ENCODE results near the gene SGMS1. TPM values are rescaled to one million over a fixed set of nuclear protein-coding genes. Genes with fewer than 3 reads are reported as not detected.

SGMS1 gene
- total RNA-seq, 2 experiments from 2014 or later, result 8.1 to 8.8 TPM

- H3K36me3 Mint-ChIP-seq (ENCODE audit: low read depth), result no peaks in the 10 kb centered on the region
- H3K27me3 Mint-ChIP-seq (ENCODE audit: low read depth), result no peaks in the 10 kb centered on the region
- peaks cover 50% of the 10 kb centered on the region for H3K4me1 Mint-ChIP-seq (ENCODE audit: low read depth)
- no peaks in the 10 kb centered on the region for H3K9me3 Mint-ChIP-seq
- H3K27ac Mint-ChIP-seq, result peak overlapping the region; percentile 65
- no peak for DNase-seq
- CTCF ChIA-PET, result interaction anchor here (0.6 to 1.3 kb wide), 2 partner anchors 41 to 58 kb away, joined by 3 to 4 read pairs; no protein-coding TSS in a partner anchor
- intact Hi-C loops (cut with micrococcal nuclease), result no loop called here
- H3K4me3 Mint-ChIP-seq, result no peak overlapping the region
These were observed 4.6 kb downstream of the SGMS1 start for GRCh38 chr10:50619166-50619565.

DNA sequence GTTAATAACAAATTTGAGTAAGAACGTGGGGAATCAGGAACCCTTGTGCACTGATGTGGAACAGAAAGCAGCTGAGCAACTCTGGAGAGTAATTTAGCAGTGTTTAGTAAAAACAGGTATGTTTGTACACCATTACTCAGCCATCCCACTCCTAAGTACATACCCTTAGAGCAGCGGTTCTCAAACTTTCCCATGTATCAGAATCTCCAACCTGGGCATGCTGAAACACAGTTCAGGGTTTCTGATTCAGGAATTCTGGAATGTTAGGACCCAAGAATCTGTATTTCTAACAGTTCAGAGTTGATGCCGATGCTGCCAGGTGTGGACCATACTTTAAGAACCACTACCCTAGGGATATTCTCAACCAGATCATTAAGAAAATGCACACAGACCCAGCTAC, 5.1 kb downstream of the SGMS1 start:
- H3K9me3 Mint-ChIP-seq, result no peaks in the 10 kb centered on the region
- peak overlapping the region; percentile 65 for H3K27ac Mint-ChIP-seq
- no peak for DNase-seq
- peak overlapping the region; percentile 26 for H3K4me3 Mint-ChIP-seq
- CTCF ChIA-PET, result interaction anchor here (1.3 kb wide), 1 partner anchor 57 kb away, joined by 4 read pairs; no protein-coding TSS in a partner anchor
- no peaks in the 10 kb centered on the region for H3K36me3 Mint-ChIP-seq (ENCODE audit: low read depth)
- H3K27me3 Mint-ChIP-seq (ENCODE audit: low read depth), result no peaks in the 10 kb centered on the region
- intact Hi-C loops (cut with micrococcal nuclease), result no loop called here
- peaks cover 54% of the 10 kb centered on the region for H3K4me1 Mint-ChIP-seq (ENCODE audit: low read depth)

DNA sequence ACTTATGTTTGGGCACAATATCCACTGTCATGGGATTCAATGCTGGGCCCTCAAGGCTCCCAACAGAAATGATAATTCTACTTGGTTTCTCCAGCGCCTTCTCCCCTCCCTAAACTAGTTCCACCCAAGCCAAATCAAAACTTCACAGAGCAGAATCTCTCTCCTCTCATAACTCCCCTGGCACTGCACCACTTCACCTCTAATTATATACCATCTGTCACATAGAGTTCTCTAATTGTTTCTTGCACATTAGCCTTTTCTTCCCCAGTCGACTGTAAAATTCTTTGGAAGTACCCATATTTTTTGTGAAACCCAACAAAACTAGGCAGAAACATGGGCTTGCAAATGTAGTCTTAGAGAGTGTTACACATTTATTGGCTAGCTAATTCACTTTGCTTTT, 8.1 kb downstream of the SGMS1 start:
- Mint-ChIP-seq H3K4me3 (no peak overlapping the region), H3K36me3 (ENCODE audit: low read depth) (no peaks in the 10 kb centered on the region), H3K27me3 (ENCODE audit: low read depth) (no peaks in the 10 kb centered on the region), H3K27ac (no peak overlapping the region), H3K9me3 (no peaks in the 10 kb centered on the region), H3K4me1 (ENCODE audit: low read depth) (peaks cover 59% of the 10 kb centered on the region)
- CTCF ChIA-PET, result no interaction called here
- no peak for DNase-seq
- intact Hi-C loops (cut with micrococcal nuclease), result no loop called here

- CTCF ChIA-PET, result no interaction called here
These were observed 9.2 kb downstream of the SGMS1 start for GRCh38 chr10:50614444-50615137.

GRCh38 chr10:50613726-50614443, 9.9 kb downstream of the SGMS1 start:
- DNase-seq, result no peak
- H3K4me3 Mint-ChIP-seq, result no peak overlapping the region
- no peaks in the 10 kb centered on the region for H3K9me3 Mint-ChIP-seq
- no peak overlapping the region for H3K27ac Mint-ChIP-seq
- H3K27me3 Mint-ChIP-seq (ENCODE audit: low read depth), result no peaks in the 10 kb centered on the region
- peaks cover 50% of the 10 kb centered on the region for H3K4me1 Mint-ChIP-seq (ENCODE audit: low read depth)
- intact Hi-C loops (cut with micrococcal nuclease), result no loop called here
- CTCF ChIA-PET, result interaction anchor here (1.5 to 1.7 kb wide), 2 partner anchors 9 to 36 kb away, joined by 4 read pairs; no protein-coding TSS in a partner anchor
- H3K36me3 Mint-ChIP-seq (ENCODE audit: low read depth), result no peaks in the 10 kb centered on the region

More at GRCh38 chr10:50614444-50615137, 9.2 kb downstream of the SGMS1 start:
- Mint-ChIP-seq H3K36me3 (ENCODE audit: low read depth) (no peaks in the 10 kb centered on the region), H3K9me3 (no peaks in the 10 kb centered on the region), H3K27me3 (ENCODE audit: low read depth) (no peaks in the 10 kb centered on the region), H3K4me1 (ENCODE audit: low read depth) (peaks cover 56% of the 10 kb centered on the region), H3K27ac (no peak overlapping the region), H3K4me3 (no peak overlapping the region)
- DNase-seq, result peak; percentile 33
- intact Hi-C loops (cut with micrococcal nuclease), result no loop called here

- H3K4me3 Mint-ChIP-seq, result no peak overlapping the region
- no peak overlapping the region for H3K27ac Mint-ChIP-seq
- peaks cover 43% of the 10 kb centered on the region for H3K4me1 Mint-ChIP-seq (ENCODE audit: low read depth)
- CTCF ChIA-PET, result interaction anchor here (1.5 to 1.7 kb wide), 2 partner anchors 8 to 35 kb away, joined by 4 read pairs; no protein-coding TSS in a partner anchor
- no peak for DNase-seq
- H3K27me3 Mint-ChIP-seq (ENCODE audit: low read depth), result no peaks in the 10 kb centered on the region
- intact Hi-C loops (cut with micrococcal nuclease), result no loop called here
- no peaks in the 10 kb centered on the region for H3K9me3 Mint-ChIP-seq
- no peaks in the 10 kb centered on the region for H3K36me3 Mint-ChIP-seq (ENCODE audit: low read depth)
These were observed 10.6 kb downstream of the SGMS1 start for GRCh38 chr10:50613150-50613549.

DNA sequence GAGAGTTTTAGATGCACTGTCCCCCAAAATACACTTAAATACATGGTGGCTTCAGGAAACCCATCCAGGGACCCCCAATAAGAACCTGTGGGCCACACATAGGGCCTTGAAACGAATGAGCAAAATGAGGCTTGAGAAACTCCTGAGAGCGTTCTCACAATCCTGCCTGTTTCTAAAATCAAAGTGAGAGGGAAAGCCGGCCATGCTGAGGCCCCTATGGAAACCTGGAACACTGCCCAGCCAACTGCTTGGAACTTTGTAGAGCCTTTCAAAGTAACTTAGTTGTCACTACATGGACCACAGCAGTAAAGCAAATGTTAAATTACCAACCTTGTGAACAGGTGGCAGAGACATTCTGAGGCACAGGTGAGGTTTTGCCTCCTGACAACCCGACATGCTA, 13.4 kb downstream of the SGMS1 start:
- Mint-ChIP-seq H3K36me3 (ENCODE audit: low read depth) (no peaks in the 10 kb centered on the region), H3K27ac (no peak overlapping the region), H3K27me3 (ENCODE audit: low read depth) (no peaks in the 10 kb centered on the region), H3K4me1 (ENCODE audit: low read depth) (peaks cover 49% of the 10 kb centered on the region), H3K4me3 (no peak overlapping the region), H3K9me3 (no peaks in the 10 kb centered on the region)
- CTCF ChIA-PET, result no interaction called here
- intact Hi-C loops (cut with micrococcal nuclease), result no loop called here
- no peak for DNase-seq

GRCh38 chr10:50607356-50607925, 16.3 kb downstream of the SGMS1 start:
- CTCF ChIA-PET, result no interaction called here
- no peaks in the 10 kb centered on the region for H3K36me3 Mint-ChIP-seq (ENCODE audit: low read depth)
- H3K9me3 Mint-ChIP-seq, result no peaks in the 10 kb centered on the region
- H3K4me1 Mint-ChIP-seq (ENCODE audit: low read depth), result peaks cover 59% of the 10 kb centered on the region
- no peak for DNase-seq
- H3K4me3 Mint-ChIP-seq, result no peak overlapping the region
- H3K27ac Mint-ChIP-seq, result no peak overlapping the region
- H3K27me3 Mint-ChIP-seq (ENCODE audit: low read depth), result no peaks in the 10 kb centered on the region
- intact Hi-C loops (cut with micrococcal nuclease), result no loop called here

GRCh38 chr10:50605951-50606270, 17.8 kb downstream of the SGMS1 start:
- no peak for DNase-seq
- Mint-ChIP-seq H3K9me3 (no peaks in the 10 kb centered on the region), H3K4me3 (no peak overlapping the region), H3K36me3 (ENCODE audit: low read depth) (no peaks in the 10 kb centered on the region), H3K27ac (no peak overlapping the region), H3K4me1 (ENCODE audit: low read depth) (peaks cover 58% of the 10 kb centered on the region), H3K27me3 (ENCODE audit: low read depth) (no peaks in the 10 kb centered on the region)
- CTCF ChIA-PET, result interaction anchor here (1.6 kb wide), 1 partner anchor 8 kb away, joined by 4 read pairs; no protein-coding TSS in a partner anchor
- intact Hi-C loops (cut with micrococcal nuclease), result no loop called here

DNA sequence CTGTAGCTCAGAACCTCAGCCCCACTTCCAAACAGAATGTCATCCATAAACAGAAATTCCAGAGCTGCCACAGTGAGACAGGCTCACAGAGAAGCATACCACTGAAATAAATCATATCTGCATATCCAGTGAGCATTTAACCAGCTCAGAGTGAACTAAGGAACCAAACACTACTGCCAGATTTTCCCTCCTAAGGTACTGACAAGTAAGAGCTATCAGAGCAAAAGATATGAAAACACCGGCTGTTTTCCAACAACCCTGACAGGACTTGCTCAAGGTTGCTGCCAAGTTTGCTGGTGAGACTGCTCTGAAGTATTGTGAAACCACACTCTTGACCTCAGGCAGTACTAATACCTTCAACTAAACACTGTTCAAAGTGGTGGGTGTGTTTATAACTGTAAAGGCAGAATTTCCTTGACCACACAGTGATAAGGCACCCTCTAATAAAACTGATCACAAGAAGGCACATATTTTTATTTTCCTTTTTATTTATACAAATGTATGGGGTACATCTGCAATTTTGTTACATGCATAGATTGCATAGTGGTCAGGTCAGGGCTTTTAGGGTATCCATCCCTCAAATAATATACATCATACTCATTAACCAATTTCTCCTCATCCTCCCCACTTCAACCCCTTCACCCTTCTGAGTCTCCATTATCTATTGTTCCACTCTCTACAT, 18.3 kb downstream of the SGMS1 start:
- CTCF ChIA-PET, result interaction anchor here (1.6 kb wide), 1 partner anchor 8 kb away, joined by 4 read pairs; no protein-coding TSS in a partner anchor
- intact Hi-C loops (cut with micrococcal nuclease), result no loop called here
- Mint-ChIP-seq H3K27ac (no peak overlapping the region), H3K4me3 (no peak overlapping the region), H3K4me1 (ENCODE audit: low read depth) (peaks cover 62% of the 10 kb centered on the region), H3K36me3 (ENCODE audit: low read depth) (no peaks in the 10 kb centered on the region), H3K9me3 (no peaks in the 10 kb centered on the region), H3K27me3 (ENCODE audit: low read depth) (no peaks in the 10 kb centered on the region)
- DNase-seq, result no peak

GRCh38 chr10:50604809-50605208, 18.9 kb downstream of the SGMS1 start:
- peaks cover 58% of the 10 kb centered on the region for H3K4me1 Mint-ChIP-seq (ENCODE audit: low read depth)
- H3K27ac Mint-ChIP-seq, result no peak overlapping the region
- DNase-seq, result no peak
- intact Hi-C loops (cut with micrococcal nuclease), result no loop called here
- no peaks in the 10 kb centered on the region for H3K9me3 Mint-ChIP-seq
- no peaks in the 10 kb centered on the region for H3K36me3 Mint-ChIP-seq (ENCODE audit: low read depth)
- H3K4me3 Mint-ChIP-seq, result no peak overlapping the region
- CTCF ChIA-PET, result interaction anchor here (1.6 kb wide), 1 partner anchor 9 kb away, joined by 4 read pairs; no protein-coding TSS in a partner anchor
- no peaks in the 10 kb centered on the region for H3K27me3 Mint-ChIP-seq (ENCODE audit: low read depth)

DNA sequence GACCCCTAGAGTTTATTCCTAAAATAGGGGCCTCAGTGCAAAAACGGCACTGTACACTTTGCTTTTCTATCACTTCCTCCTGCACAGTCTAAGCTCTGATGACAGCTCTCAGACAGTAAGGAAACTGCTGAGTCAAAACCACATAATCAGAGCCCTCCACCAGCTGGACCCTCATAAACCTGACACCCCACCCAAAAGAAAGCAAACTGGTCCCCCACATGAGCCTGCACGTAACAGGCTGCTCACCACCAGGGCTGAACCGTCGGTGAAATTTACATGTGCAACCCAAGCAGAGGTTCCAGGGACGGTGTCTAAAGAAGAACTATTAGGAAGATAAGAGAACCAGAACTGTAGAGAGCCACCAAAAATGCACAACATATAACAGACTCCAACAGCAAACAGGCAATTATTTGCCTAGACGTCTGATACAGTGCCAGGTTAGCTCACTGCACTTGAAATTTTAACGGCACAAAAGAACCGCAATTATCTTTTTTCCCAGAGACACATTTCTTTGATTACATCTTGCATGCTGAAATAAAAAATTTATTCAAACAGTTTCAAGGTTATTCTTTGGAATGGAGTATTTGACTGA, 19.6 kb downstream of the SGMS1 start:
- intact Hi-C loops (cut with micrococcal nuclease), result no loop called here
- no peak for DNase-seq
- Mint-ChIP-seq H3K27me3 (ENCODE audit: low read depth) (no peaks in the 10 kb centered on the region), H3K4me1 (ENCODE audit: low read depth) (peaks cover 57% of the 10 kb centered on the region), H3K27ac (peak overlapping the region; percentile 27), H3K36me3 (ENCODE audit: low read depth) (no peaks in the 10 kb centered on the region), H3K9me3 (no peaks in the 10 kb centered on the region), H3K4me3 (peak overlapping the region; percentile 13)
- CTCF ChIA-PET, result interaction anchor here (1.6 kb wide), 1 partner anchor 9 kb away, joined by 4 read pairs; no protein-coding TSS in a partner anchor

Data from activated naive CD4-positive, alpha-beta T cell treated with anti-CD3 and anti-CD28 coated beads for 36 hours (primary cell).